Measurements from ENCODE around the gene MUC16.

- TF ChIP-seq CTCF (IDR thresholded peaks at IDR 0.05) (no peak), POLR2A (IDR thresholded peaks at IDR 0.05) (no peak)
Measured at GRCh38 chr19:9009935-9010651, at the start of gene MUC16.
